Nephron progenitor cell (in vitro differentiated cells): ENCODE measurements around the gene SHROOM3.

Experiments
- DNase-seq: peaks from one replicate; pipeline ENCODE4 v3.0.0; 2021
- H3K27ac Mint-ChIP-seq: 2 replicates; pipeline ENCODE4 v1.8.0; 2021; ENCODE audit warnings: mild to moderate bottlenecking, moderate library complexity, mixed read lengths
- H3K27me3 Mint-ChIP-seq: 2 replicates; pipeline ENCODE4 v1.8.0; 2021; ENCODE audit warnings: mild to moderate bottlenecking, low read depth, mixed read lengths; ENCODE audit not compliant: poor library complexity
- H3K36me3 Mint-ChIP-seq: 2 replicates; pipeline ENCODE4 v1.8.0; 2021; ENCODE audit warnings: low read depth, mixed read lengths
- H3K4me1 Mint-ChIP-seq: 2 replicates; pipeline ENCODE4 v1.8.0; 2021; ENCODE audit warnings: mixed read lengths
- H3K4me3 Mint-ChIP-seq: 2 replicates; pipeline ENCODE4 v1.8.0; 2021; ENCODE audit warnings: mild to moderate bottlenecking, moderate library complexity, mixed read lengths
- H3K9me3 Mint-ChIP-seq: 2 replicates; pipeline ENCODE4 v1.8.0; 2021; ENCODE audit warnings: mild to moderate bottlenecking, moderate library complexity, mixed read lengths
- TF ChIP-seq, protein P1 (sequence below): fragments of 200-600 bp; sonication (generic); IDR thresholded peaks from 2 replicates; pipeline ENCODE4 v1.5.0; 2021; ENCODE audit warnings: antibody characterized with exemption

Gene SHROOM3

DNA sequence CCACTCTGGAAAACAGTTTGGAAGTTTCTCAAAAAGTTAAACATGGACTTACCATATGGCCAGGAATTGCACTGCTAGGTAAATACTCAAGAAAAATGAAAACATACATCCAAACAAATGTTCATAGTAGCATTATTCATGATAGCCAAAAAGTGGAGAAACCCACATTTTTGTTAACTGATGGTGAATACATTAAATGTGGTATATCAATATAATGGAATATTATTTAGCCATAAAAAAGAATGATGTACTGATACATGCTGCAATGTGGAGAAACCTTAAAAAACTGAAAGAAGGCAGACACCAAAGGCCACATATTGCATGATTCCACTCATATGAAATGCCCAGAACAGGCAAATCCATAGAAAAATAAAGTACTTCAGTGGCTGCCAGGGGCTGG, 79.1 kb downstream of the SHROOM3 start:
- peaks cover 25% of the 10 kb centered on the region for H3K9me3 Mint-ChIP-seq
- TF ChIP-seq, protein P1, sequence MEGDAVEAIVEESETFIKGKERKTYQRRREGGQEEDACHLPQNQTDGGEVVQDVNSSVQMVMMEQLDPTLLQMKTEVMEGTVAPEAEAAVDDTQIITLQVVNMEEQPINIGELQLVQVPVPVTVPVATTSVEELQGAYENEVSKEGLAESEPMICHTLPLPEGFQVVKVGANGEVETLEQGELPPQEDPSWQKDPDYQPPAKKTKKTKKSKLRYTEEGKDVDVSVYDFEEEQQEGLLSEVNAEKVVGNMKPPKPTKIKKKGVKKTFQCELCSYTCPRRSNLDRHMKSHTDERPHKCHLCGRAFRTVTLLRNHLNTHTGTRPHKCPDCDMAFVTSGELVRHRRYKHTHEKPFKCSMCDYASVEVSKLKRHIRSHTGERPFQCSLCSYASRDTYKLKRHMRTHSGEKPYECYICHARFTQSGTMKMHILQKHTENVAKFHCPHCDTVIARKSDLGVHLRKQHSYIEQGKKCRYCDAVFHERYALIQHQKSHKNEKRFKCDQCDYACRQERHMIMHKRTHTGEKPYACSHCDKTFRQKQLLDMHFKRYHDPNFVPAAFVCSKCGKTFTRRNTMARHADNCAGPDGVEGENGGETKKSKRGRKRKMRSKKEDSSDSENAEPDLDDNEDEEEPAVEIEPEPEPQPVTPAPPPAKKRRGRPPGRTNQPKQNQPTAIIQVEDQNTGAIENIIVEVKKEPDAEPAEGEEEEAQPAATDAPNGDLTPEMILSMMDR, result no peak
- no peaks in the 10 kb centered on the region for H3K36me3 Mint-ChIP-seq
- H3K27ac Mint-ChIP-seq, result no peak overlapping the region
- H3K27me3 Mint-ChIP-seq, result peaks cover 3% of the 10 kb centered on the region
- no peak overlapping the region for H3K4me3 Mint-ChIP-seq
- H3K4me1 Mint-ChIP-seq, result peaks cover 42% of the 10 kb centered on the region
- no peak for DNase-seq

DNA sequence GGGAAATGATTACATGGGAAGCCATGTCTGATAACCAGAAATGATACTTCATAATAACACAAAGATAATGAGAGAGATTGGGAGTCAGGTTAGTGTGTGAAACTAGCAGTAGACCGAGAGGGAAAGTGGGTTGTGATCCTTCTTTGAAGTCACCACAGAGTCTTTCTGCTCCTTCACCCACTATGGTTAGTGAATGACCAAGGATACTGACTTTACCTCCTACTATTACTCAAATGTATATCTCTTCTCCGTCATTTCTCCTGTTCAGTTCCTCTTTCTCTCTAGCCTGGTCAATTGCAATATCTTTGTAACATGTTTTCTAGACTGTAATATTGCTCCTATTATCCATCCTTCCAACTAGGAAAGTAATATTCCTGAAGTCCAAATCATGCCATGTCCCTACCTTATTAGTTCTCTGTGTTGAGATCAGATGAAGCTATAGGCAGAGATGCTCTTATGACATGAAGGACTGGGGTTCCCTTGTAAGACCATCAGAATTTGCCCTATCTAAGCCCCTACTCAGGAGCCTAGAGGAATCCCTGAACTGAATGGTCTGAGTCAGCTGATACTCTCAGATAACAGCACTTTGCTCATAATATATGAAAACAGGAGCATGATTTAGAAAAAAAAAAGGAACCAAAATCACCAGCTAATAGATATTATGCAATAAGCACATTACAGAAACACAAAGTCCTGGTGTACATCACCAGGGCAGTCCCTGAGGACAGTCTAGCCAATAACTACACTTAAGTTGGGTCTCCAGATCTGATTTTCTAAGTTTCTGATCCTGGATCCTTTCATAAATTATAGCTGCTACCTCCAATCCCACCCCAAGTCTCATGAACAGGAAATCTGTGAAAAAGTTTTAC, 81.2 kb downstream of the SHROOM3 start:
- DNase-seq, result no peak
- peaks cover 43% of the 10 kb centered on the region for H3K4me1 Mint-ChIP-seq
- H3K9me3 Mint-ChIP-seq, result peaks cover 27% of the 10 kb centered on the region
- TF ChIP-seq, protein P1, result no peak
- H3K36me3 Mint-ChIP-seq, result no peaks in the 10 kb centered on the region
- H3K27me3 Mint-ChIP-seq, result no peaks in the 10 kb centered on the region
- H3K27ac Mint-ChIP-seq, result no peak overlapping the region
- H3K4me3 Mint-ChIP-seq, result no peak overlapping the region

DNA sequence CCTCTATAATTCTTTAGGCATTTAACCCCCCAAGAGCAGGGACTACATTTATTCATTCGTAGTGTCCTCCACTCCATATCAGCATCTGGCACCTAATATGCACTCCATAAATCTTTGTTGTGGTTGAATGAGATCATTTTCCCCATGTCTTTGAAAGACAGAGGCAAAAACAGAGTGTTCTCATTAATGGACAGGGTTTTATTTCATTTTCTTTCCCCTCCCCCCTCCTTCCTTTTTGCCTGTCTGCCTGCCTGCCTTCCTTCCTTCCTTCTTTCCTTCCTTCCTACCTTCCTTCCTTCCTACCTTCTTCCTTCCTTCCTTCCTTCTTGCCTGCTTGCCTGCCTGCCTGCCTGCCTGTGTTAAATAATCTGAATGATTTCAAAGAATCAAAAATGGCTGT, 83.2 kb downstream of the SHROOM3 start:
- H3K27ac Mint-ChIP-seq, result no peak overlapping the region

DNA sequence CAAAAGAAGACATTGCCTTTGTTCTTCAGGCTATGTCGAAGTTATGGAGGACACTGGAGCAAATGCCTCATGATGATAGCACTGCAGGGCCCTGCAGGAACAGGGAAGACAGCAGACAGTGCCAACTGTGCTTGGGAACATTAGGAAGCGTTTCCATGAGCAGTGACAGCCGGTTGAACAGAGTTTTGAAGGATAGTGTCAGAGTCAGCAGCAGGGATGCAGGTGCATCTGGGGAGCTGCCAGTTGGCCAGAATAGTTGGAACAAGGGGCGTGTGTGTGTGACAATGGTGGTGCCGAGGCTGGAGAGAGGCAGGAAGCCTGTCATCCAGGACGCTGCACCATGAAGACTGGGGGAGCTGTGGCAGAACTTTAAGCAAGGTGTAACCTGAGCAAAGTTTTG, 88.6 kb downstream of the SHROOM3 start:
- TF ChIP-seq, protein P1, result no peak
- peak overlapping the region; percentile 15 for H3K27ac Mint-ChIP-seq
- peaks cover 2% of the 10 kb centered on the region for H3K27me3 Mint-ChIP-seq
- peaks cover 23% of the 10 kb centered on the region for H3K4me1 Mint-ChIP-seq
- H3K9me3 Mint-ChIP-seq, result peaks cover 12% of the 10 kb centered on the region
- H3K4me3 Mint-ChIP-seq, result no peak overlapping the region
- no peaks in the 10 kb centered on the region for H3K36me3 Mint-ChIP-seq
- no peak for DNase-seq

More for the DNA sequence above, 83.2 kb downstream of the SHROOM3 start:
- TF ChIP-seq, protein P1, result no peak
- Mint-ChIP-seq H3K9me3 (peaks cover 24% of the 10 kb centered on the region), H3K4me3 (no peak overlapping the region), H3K4me1 (peaks cover 23% of the 10 kb centered on the region), H3K27me3 (no peaks in the 10 kb centered on the region), H3K36me3 (no peaks in the 10 kb centered on the region)
- DNase-seq, result no peak

DNA sequence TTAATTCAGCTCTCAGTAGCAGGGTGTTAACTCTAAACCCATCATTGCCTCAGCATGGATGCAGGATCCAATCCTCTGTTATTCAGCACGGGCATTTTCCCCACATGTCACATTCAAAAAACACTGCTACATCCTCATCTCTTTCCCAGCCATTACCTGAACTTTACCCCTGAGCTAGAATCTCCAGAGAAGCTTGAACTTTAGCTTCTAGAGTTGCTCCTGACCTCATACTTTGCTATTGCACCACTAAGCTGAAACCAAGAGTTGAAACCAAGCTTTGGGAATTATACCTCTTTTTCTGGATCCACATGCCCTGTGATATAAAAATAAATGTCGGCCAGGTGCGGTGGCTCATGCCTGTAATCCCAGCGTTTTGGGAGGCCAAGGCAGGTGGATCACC, 90.7 kb downstream of the SHROOM3 start:
- no peak overlapping the region for H3K27ac Mint-ChIP-seq
- no peak for DNase-seq
- peaks cover 2% of the 10 kb centered on the region for H3K27me3 Mint-ChIP-seq
- H3K4me1 Mint-ChIP-seq, result peaks cover 17% of the 10 kb centered on the region
- no peaks in the 10 kb centered on the region for H3K36me3 Mint-ChIP-seq
- no peak overlapping the region for H3K4me3 Mint-ChIP-seq
- TF ChIP-seq, protein P1, result no peak
- H3K9me3 Mint-ChIP-seq, result peaks cover 12% of the 10 kb centered on the region

DNA sequence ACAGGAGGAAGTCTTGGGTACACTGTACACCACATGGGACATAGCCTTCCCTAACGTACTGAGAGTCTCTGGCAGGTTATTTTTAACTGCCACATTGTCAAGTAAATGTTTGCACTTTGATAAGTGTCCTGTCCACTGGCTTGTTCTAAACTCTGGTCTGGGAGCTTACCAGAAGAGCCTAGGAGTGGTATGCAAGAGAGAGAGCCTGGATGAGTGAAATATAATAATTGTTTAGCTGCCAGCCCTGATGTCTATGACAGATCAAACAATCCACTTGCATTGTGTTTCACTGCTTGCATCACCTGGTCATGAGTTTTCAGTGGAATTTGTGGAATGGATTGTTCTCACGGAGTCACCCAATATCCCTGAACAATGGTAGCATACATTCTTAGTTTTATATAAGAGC, 91.6 kb downstream of the SHROOM3 start:
- Mint-ChIP-seq H3K36me3 (no peaks in the 10 kb centered on the region), H3K27me3 (peaks cover 2% of the 10 kb centered on the region), H3K27ac (no peak overlapping the region), H3K4me3 (no peak overlapping the region), H3K9me3 (peaks cover 8% of the 10 kb centered on the region), H3K4me1 (peaks cover 17% of the 10 kb centered on the region)
- TF ChIP-seq, protein P1, result no peak
- no peak for DNase-seq
